Measurements from ENCODE around the gene SUN2.

SUN2 gene

GRCh38 chr22:38716271-38716670 lies 39.5 kb downstream of the SUN2 start:
- no peak for DNase-seq (ENCODE audit: low read depth, low spot score)

GRCh38 chr22:38715852-38716251 lies 39.9 kb downstream of the SUN2 start:
- no peak for DNase-seq (ENCODE audit: low read depth, low spot score)

GRCh38 chr22:38715176-38715764 lies 40.5 kb downstream of the SUN2 start:
- no peak for DNase-seq (ENCODE audit: low read depth, low spot score)

GRCh38 chr22:38713921-38714320 lies 41.9 kb downstream of the SUN2 start:
- no peak for DNase-seq (ENCODE audit: low read depth, low spot score)

GRCh38 chr22:38712486-38713207 lies 43.2 kb downstream of the SUN2 start:
- DNase-seq (ENCODE audit: low read depth, low spot score), result no peak

GRCh38 chr22:38710866-38711265 lies 44.9 kb downstream of the SUN2 start:
- no peak for DNase-seq (ENCODE audit: low read depth, low spot score)

GRCh38 chr22:38710351-38710750 lies 45.4 kb downstream of the SUN2 start:
- DNase-seq (ENCODE audit: low read depth, low spot score), result no peak

- DNase-seq (ENCODE audit: low read depth, low spot score), result no peak
These were observed 46.5 kb downstream of the SUN2 start for GRCh38 chr22:38709306-38709705.

GRCh38 chr22:38707984-38708383 lies 47.8 kb downstream of the SUN2 start:
- DNase-seq (ENCODE audit: low read depth, low spot score), result no peak

GRCh38 chr22:38707346-38707745 lies 48.5 kb downstream of the SUN2 start:
- no peak for DNase-seq (ENCODE audit: low read depth, low spot score)

GRCh38 chr22:38706901-38707195 lies 49.0 kb downstream of the SUN2 start:
- DNase-seq (ENCODE audit: low read depth, low spot score), result no peak

- DNase-seq (ENCODE audit: low read depth, low spot score), result peak; percentile 13
These were observed 49.5 kb downstream of the SUN2 start for GRCh38 chr22:38706101-38706900.

GRCh38 chr22:38705235-38706100 lies 50.3 kb downstream of the SUN2 start, which contains the start of gene GTPBP1:
GTPBP1 (plus strand) TSS chr22:38705944; CDS start chr22:38705956, 12 bp downstream.
- peak; percentile 97 for DNase-seq (ENCODE audit: low read depth, low spot score)

- DNase-seq (ENCODE audit: low read depth, low spot score), result no peak
These were observed 51.1 kb downstream of the SUN2 start for GRCh38 chr22:38704654-38705234.

- peak; percentile 96 for DNase-seq (ENCODE audit: low read depth, low spot score)
These were observed 54.8 kb downstream of the SUN2 start, which contains the start of gene JOSD1 for GRCh38 chr22:38700789-38701628. JOSD1 (minus strand) TSS chr22:38700943; CDS start chr22:38699987, 956 bp downstream.

- no peak for DNase-seq (ENCODE audit: low read depth, low spot score)
These were observed 55.5 kb downstream of the SUN2 start for GRCh38 chr22:38700270-38700788.

- no peak for DNase-seq (ENCODE audit: low read depth, low spot score)
These were observed 56.0 kb downstream of the SUN2 start for GRCh38 chr22:38699784-38700183.

- DNase-seq (ENCODE audit: low read depth, low spot score), result no peak
These were observed 56.7 kb downstream of the SUN2 start for GRCh38 chr22:38699143-38699542.

- DNase-seq (ENCODE audit: low read depth, low spot score), result no peak
These were observed 57.2 kb downstream of the SUN2 start for GRCh38 chr22:38698407-38699094.
